NCI-H526 treated with DMSO at 0.1 percent for 48 hours (cell line): Measurements from ENCODE around the gene PSG1.
A peak's percentile ranks its signal among the peaks of the same experiment; 100 is the strongest.

Experiments used
- DNase-seq: peaks from one replicate; lab custom pipeline; 2025; lab: John Stamatoyannopoulos, UW

PSG1 gene

GRCh38 chr19:42819960-42820650 is 59.4 kb downstream of the PSG1 start:
- DNase-seq, result peak; percentile 78

DNA sequence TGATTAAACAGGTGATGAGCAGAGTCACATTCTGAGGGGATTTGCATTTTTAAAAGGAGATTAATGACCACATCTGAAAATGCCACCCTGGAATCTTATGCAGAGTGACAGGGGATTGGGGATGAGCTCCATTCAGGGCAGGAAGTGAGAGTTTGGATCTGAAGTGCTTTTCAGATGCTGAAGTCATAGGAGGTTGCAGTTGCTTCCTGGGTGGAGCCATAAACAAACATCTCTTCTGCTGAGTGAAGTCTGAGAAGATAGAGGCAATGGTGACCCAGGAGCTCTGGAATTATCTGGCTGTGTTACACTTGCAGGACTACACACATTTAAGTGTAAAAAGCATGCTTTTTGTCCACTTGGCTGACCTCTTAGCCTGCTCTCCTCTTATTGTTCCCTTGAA is 62.6 kb downstream of the PSG1 start:
- no peak for DNase-seq
